K562 (cell line): ENCODE measurements around the gene RET.
"Not testable (repeated sequence)": the region's sequence is repeated elsewhere in the genome, so short reads cannot be mapped to it uniquely, and the experiment has no call there.

ENCODE experiments used
- CAMTA2 ChIP-seq: fragments of 250-450 bp; sonication (Bioruptor Pico); conservative IDR thresholded peaks from 2 replicates; pipeline ENCODE4 v1.5.1; 2022
- ELF4 ChIP-seq: fragments of 450-650 bp; formaldehyde crosslinking; IDR thresholded peaks from 2 replicates; pipeline ENCODE4 v1.4.0; 2022; ENCODE audit warnings: missing genetic modification characterization
- MAX ChIP-seq: sonication (generic); formaldehyde crosslinking; IDR thresholded peaks from 2 replicates; pipeline ENCODE4 v1.9.0; 2022; ENCODE audit warnings: mild to moderate bottlenecking, missing genetic modification reagents
- MAZ ChIP-seq, 2 experiments: fragments of 450-650 bp in 1 of 2; sonication (generic) in 1 of 2; formaldehyde crosslinking; IDR thresholded peaks in 1 of 2; conservative IDR thresholded peaks in 1 of 2; 2 replicates each; pipeline versions ENCODE4 v1.4.0 to v1.5.0; 2020; ENCODE audit warnings: mild to moderate bottlenecking in 1 of 2, missing genetic modification reagents in 1 of 2
- NR3C1 ChIP-seq: sonication (generic); formaldehyde crosslinking; IDR thresholded peaks from 2 replicates; pipeline ENCODE4 v1.8.1; 2022; ENCODE audit warnings: missing genetic modification reagents
- RBM34 ChIP-seq: fragments of 200-400 bp; formaldehyde crosslinking; IDR thresholded peaks from 2 replicates; pipeline ENCODE4 v1.6.1; 2018; ENCODE audit warnings: low read length, borderline replicate concordance; ENCODE audit not compliant: insufficient read depth

DNA sequence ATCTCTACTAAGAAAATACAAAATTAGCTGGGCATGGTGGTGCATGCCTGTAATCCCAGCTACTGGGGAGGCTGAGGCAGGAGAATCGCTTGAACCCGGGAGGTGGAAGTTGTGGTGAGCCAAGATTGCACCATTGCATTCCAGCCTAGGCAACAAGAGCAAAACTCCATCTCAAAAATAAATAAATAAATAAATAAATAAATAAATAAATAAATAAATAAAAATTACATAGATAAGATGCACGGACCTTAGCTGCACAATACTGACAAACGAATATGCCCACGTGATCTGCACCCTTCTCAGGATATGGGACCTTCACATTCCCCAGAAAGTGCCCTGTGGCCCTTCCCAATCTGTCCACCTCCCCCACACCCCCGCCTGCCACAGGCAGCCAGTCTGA is 22.5 kb downstream of the RET start:
- not testable (repeated sequence) for TF ChIP-seq NR3C1 (CRISPR knock-in tag); RBM34; ELF4 (CRISPR knock-in tag); MAX; CAMTA2 (CRISPR knock-in tag); MAZ (CRISPR knock-in tag; conservative IDR thresholded peaks at IDR 0.05 in 1 of 2, IDR thresholded peaks at IDR 0.05 in 1 of 2)
